K562 (cell line): ENCODE measurements around the gene CAMK2D. TPM values are rescaled to one million over a fixed set of nuclear protein-coding genes. Genes with fewer than 3 reads are reported as not detected.

Source experiments
- CREM ChIP-seq: IDR thresholded peaks from 2 replicates; pipeline ENCODE4 v1.6.1; 2014; ENCODE audit warnings: antibody characterized with exemption, low read depth
- CTCF ChIP-seq, 3 experiments: IDR thresholded peaks in 2 of 3; conservative IDR thresholded peaks in 1 of 3; 2 replicates each; pipeline ENCODE4 v1.5.1; 2011 to 2012; ENCODE audit warnings: low read length in 3 of 3, mild to moderate bottlenecking in 3 of 3, control low read depth in 2 of 3, improper control_type of control experiment in 1 of 3, inconsistent platforms in 1 of 3, low read depth in 1 of 3, mixed read lengths in 1 of 3, moderate library complexity in 1 of 3; ENCODE audit not compliant: insufficient read depth in 2 of 3
- ETS1 ChIP-seq: conservative IDR thresholded peaks from 2 replicates; pipeline ENCODE4 v1.6.1; 2011; ENCODE audit warnings: low read depth, mild to moderate bottlenecking, low read length; ENCODE audit not compliant: control insufficient read depth
- IRF9 ChIP-seq: fragments of 450-650 bp; IDR thresholded peaks from 2 replicates; pipeline ENCODE4 v1.6.1; 2016; ENCODE audit warnings: missing biosample characterization, missing genetic modification characterization
- JUND ChIP-seq, 2 experiments: IDR thresholded peaks; 2 replicates in 1 of 2; 3 replicates in 1 of 2; pipeline ENCODE4 v1.6.1; 2011; ENCODE audit warnings: borderline replicate concordance in 2 of 2, low read depth in 2 of 2, low read length in 2 of 2, improper control_type of control experiment in 1 of 2, missing biosample characterization in 1 of 2, missing genetic modification characterization in 1 of 2, missing genetic modification reagents in 1 of 2
- PBX2 ChIP-seq, 2 experiments: IDR thresholded peaks in 1 of 2; conservative IDR thresholded peaks in 1 of 2; 2 replicates each; pipeline ENCODE4 v1.6.1; 2016; ENCODE audit warnings: low read depth in 2 of 2, mild to moderate bottlenecking in 1 of 2, missing compliant biosample characterization in 1 of 2, missing genetic modification characterization in 1 of 2, moderate library complexity in 1 of 2
- SMC3 ChIP-seq: conservative IDR thresholded peaks from 2 replicates; pipeline ENCODE4 v1.6.1; 2011; ENCODE audit warnings: low read depth, low read length, improper control_type of control experiment; ENCODE audit not compliant: insufficient read depth
- TAF9B ChIP-seq: fragments of 450-650 bp; IDR thresholded peaks from 2 replicates; pipeline ENCODE4 v1.6.1; 2018; ENCODE audit warnings: mild to moderate bottlenecking; ENCODE audit not compliant: partially characterized antibody
- XRCC5 ChIP-seq: fragments of 200-400 bp; formaldehyde crosslinking; IDR thresholded peaks from 2 replicates; pipeline ENCODE4 v1.6.1; 2017; ENCODE audit warnings: low read depth, mild to moderate bottlenecking, low read length
- polyA plus RNA-seq, 8 experiments: library from polyadenylated mRNA; depleted of rRNA in 4 of 8; stranded (reverse) in 5 of 8; unstranded in 3 of 8; fragments of >200 nt; fragmentation: Nextera tagmentation in 2 of 8; fragmentation: Illumina TruSeq in 1 of 8; extraction: Ambion mirVana in 2 of 8; extraction: Trizol in 1 of 8; gene quantifications; 2 replicates each; pipeline versions ENCODE4 v1.2.1 to v1.2.3, GENCODE V29; 2011 to 2014; ENCODE audit warnings: inconsistent platforms in 1 of 8, missing spikeins in 1 of 8
- total RNA-seq, 7 experiments: library from RNA; depleted of rRNA in 6 of 7; stranded (reverse); fragments of >200 nt in 6 of 7; fragmentation: Illumina TruSeq in 2 of 7; extraction: Trizol in 2 of 7; gene quantifications; 2 replicates each; pipeline versions ENCODE4 v1.2.1 to v1.2.3, GENCODE V29; 2011 to 2021; ENCODE audit warnings: low replicate concordance in 1 of 7

The CAMK2D gene
- total and polyA plus RNA-seq, 9 of the 15 experiments (the other 6 are each of a cell fraction or from before 2014, with no cell fraction given): 0.01 to 0.33 (median 0.04) TPM; not detected in 2

- peak; percentile 52 for TF ChIP-seq CREM
- peak; percentile 71 for TF ChIP-seq SMC3
- TF ChIP-seq ETS1: no peak
- peak; percentile 78; the same call in 1 of the 2 replicates for TF ChIP-seq XRCC5
- TF ChIP-seq JUND (IDR thresholded peaks at IDR 0.05; ENCODE audit: borderline replicate concordance, low read depth, low read length): peak; percentile 63; the same call in 1 of the 2 replicates
- peak; percentile 26; the same call in 1 of the 3 replicates for TF ChIP-seq JUND (tag; IDR thresholded peaks at IDR 0.05; ENCODE audit: borderline replicate concordance, low read depth, low read length)
- TF ChIP-seq CTCF (IDR thresholded peaks at IDR 0.05 in 2 of 3, conservative IDR thresholded peaks at IDR 0.05 in 1 of 3; ENCODE audit: insufficient read depth in 2 of 3, low read depth in 1 of 3, low read length in 3 of 3): peak; percentile 71 to 89 (median 88)
- TF ChIP-seq PBX2 (CRISPR knock-in tag; IDR thresholded peaks at IDR 0.05; ENCODE audit: low read depth): no peak
- TF ChIP-seq PBX2 (tag; conservative IDR thresholded peaks at IDR 0.05; ENCODE audit: low read depth): no peak
- TF ChIP-seq TAF9B: no peak
- TF ChIP-seq IRF9 (tag): no peak
Observed at GRCh38 chr4:113547487-113548042, 214.0 kb downstream of the CAMK2D start (continued).
